ENCODE measurements around the gene DGKK. TPM values are rescaled to one million over a fixed set of nuclear protein-coding genes. Genes with fewer than 3 reads are reported as not detected.
"Not testable (repeated sequence)": the region's sequence is repeated elsewhere in the genome, so short reads cannot be mapped to it uniquely, and the experiment has no call there.

DGKK gene
- polyA plus RNA-seq, 3 donors: 9.0 to 11.5 (median 9.8) TPM

DNA sequence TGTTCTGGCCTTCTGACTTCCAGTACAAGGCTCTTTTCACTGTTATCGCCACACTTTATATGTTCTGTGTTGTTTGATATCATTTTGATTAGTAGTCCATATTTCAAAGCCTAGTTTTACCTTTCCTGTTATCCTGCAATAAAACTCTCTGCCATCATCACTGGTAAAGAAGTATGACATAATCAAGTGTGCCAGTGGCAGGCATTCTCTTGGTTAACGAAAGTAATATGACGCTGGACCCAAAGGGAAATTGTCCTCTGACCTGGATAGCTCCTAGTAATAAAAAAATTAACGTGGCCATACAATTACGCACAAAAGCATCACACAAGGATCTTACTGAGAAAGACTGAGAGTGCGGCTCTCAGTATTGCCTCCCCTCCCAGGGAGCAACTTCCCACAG is 33.8 kb downstream of the DGKK start:
- DNase-seq: no peak

DNA sequence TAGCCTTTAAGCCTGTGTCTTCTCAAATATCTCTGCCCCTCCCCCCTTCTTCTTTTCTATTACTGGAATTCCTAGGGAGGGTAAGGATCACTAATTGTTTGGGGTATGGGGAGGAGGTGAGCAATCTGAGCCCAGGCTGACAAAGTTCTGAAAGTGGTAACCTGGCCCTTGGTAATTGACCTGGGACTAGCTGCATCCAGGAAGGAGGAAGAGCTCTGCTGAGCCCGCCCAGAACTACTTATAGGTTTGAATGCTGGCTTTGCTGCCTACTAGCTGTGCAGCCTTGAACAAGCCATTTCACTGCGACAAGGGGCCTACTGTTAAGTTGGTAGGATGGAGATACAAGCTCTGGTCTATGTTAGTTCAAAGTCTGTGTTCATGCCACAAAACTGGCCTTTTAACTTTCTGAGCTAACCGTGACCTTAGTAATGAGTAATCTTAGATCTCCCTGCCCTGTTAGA is 37.8 kb downstream of the DGKK start:
- DNase-seq: peak; percentile 54

DNA sequence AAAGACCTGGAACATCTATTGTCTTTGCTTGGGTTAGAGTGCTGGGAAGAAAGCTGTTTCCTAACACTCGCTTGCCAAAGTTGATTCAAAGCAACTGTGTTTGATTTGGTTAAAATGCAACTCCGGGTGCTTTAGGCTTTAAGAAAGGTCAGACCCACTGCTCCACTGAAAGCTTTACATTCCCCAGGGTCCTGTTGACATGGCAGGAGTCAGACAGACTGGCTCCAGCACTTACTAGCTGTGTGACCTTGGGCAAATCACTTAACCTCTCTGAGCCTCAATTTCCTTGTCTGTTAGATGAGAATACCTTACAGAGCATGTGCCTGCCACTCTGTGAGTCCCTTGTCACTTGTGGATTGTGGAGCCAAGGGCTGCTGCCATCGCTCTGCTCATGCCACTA is 39.0 kb downstream of the DGKK start:
- no peak for DNase-seq

DNA sequence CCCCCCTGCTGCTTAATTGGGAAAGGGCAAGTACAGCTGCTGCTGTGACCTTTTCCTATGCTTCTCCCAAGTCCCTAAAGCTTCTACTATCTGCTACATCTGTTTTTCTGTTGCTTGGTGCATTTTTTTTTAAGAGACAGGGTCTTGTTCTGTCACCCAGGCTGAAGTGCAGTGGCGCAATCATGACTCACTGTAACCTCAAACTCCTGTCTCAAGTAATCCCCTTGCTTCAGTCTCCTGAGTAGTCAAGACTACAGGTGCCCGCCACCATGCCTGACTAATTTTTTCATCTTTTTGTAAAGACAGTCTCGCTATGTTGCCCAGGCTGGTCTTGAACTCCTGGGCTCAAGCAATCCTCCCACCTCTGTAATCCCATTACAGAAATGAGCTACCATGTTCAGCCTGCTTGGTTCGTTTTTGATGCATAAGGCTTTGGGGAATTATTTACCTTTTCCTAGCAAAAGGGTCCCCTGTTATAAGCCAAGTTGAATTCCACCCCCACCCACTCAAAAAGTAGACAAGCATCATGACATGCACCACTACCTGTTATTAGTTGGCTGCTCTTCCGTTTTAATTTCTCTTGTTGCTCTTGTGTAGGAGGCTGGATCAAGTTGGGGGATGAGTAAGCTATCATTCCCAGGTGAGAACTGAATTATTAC is 39.6 kb downstream of the DGKK start:
- peak; percentile 28 for DNase-seq

DNA sequence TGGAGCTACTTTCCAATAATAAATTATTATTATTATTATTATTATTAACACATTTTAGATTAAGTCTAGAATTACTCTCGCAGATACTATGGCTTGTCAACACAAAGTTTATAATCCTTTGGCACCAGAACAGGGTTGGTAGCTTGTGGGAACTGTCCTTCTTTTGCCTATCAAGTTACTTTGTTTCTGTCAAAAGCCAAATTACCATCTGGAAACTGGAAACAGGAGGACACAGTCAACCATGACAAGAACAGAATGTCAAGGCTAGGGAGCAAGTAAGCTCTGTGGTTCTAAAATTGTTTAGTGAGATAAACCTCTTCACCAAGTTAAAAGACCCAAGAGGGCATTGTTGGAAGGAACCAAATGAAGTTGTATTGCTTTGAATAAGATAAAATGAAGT is 42.5 kb downstream of the DGKK start:
- peak; percentile 45 for DNase-seq

DNA sequence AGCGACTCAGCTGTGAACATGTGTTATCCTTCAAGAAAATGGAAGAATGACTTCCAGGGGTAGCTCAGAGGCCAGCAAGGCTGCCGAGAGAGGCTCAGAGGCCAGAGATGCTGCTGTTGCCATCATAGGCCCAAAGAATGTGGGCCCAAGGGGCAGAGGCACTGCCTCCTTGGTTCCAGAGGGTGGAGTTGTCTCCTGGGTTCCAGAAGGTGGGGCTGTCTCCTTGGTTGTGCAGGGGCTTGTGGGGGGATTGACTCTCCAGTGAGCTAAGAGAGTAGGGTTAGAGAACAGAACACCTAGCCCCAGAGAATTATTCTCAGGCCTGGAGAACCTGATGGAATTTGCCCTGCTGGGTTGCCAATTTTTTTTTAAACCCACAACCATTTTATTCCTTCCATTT is 62.6 kb downstream of the DGKK start:
- no peak for DNase-seq

DNA sequence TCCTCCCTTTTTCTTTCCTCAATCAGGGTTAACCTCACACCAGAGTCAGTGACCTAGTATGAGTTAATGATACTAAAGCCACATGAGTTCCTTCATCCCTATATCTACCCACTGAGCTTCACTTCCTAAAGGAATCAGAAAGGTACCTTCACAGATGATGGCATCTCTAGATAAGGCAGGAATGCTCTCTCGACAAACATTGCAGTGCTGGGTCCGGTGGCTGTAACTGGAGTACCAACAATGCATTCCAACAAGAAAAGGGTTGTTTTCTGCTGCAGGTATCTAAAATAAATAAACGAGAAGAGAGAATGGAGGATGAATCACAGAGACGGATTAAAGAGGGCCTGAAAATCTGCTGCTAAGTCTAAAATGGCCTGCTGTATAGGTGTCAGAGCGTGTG is 66.7 kb downstream of the DGKK start:
- DNase-seq: no peak

DNA sequence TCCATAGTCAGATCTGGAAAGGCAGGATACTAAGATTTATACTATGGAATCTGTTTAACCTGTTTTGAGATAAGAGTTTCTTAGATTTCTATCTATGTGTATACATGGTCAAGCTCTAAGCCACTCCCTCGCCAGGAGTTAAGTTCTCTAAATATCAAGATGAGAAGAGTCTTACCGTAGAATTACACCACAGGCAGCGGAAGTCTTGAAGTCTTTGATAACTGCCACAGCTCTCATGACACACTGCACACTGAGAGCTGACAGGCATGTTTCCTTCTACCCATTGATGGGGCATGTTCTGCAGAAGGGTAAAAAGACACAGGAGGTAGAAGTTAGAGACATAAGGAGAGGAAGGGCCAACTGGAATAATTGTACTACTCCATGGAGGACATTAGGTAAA is 67.7 kb downstream of the DGKK start:
- DNase-seq: no peak

DNA sequence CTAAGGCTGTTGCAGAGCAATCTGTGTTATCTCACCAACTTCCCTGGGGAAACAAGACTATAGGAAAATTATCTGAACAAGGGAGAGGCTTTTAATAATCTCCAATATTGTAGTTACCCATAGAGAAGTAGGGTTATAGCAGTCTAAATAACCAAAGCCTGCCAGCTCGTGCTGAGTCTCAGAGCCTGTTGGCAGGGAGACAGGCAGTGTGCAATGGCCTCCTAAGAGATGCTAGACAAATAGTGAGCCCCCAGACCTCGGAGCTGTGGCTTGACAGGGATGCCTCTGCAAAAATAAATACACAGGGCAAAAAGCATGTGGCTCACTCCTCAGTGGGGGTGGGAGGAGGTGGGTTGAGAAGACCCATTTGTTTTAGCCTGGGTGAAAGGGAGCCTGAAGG is 76.7 kb downstream of the DGKK start:
- no peak for DNase-seq

DNA sequence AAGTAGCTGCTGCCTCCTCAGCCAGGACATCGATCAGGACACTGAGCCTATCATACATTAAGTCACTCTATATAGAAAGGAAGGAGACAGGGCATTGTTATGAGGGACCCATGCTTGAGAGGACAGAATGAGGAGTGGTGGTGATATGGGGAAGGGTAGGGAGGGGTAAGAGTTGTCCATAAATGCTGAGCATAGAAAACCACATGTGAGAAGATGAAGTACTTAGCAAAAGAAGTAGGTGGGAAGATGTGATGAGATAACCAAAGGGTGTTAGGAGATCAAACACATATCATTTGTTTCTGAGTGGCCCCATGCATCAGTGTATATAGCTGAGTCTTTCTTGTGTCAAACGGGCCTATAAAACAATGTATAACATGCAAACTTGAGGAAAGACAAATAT is 84.1 kb downstream of the DGKK start:
- no peak for DNase-seq

DNA sequence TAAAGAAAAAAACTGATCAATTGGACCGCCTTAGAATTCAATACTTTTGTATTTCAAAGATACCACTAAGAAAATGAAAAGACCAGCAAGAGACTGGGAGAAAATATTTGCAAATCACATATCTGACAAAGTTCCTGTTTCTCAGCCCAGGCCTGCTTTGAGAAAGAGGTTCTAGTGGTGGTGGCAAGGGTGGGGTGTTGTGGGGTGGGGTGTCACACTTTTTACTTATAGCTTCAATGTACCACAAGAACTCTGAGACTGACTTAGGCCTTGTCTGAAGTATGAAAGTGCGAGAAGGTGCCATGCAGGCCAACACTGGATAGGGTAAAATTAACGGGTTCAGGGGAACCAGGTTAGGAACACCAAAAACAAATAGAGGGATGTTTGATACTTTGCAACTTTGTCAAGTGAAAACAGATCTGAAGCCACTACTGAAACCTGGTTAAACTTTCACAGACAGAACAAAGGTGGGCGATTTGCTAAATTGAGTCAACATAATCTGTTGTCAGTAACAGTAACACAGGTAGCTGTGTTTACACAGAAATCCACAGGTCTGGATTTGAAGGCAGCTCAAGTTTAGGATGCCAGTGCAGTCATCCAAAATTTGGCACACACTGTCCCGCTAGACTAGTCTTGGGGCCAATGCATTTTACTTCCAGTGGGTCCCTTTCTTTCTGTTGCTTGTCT is 88.8 kb downstream of the DGKK start:
- DNase-seq: no peak

DNA sequence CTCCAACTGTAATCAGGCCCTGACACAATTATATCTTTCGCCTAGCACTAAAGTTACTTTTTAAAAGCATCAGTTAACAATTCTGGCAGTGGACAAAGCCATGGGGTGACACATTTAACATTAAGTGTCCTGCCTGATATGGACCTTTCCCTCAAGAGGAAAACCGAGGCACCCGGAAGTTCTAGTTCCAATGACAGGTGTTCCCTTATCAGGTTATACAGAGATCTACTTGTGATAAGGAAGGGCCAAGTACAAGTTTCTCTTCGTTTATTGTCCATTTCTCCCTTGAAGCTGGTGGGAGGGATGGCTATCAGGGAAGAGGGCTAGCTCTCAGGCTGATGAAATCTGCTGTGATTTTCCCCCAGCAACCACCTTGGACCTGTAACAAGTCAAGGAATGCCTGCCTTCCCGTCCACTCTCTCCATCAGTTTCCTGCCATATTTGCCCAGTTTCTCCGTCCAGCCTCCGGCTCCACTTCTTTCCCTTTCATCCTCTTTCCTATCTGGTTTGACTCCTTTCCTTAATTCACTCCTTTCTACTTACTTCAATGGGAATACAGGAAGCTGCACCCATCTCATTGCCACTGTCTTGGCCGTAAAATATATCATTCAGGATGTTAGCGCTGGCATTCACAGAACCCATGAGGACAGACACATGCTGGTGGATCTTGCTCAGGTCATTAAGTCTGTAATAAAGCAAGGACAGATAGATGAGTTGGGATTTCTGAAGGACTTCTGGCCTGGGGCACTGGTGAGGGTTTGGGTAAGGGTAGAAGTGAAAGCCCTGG is 95.0 kb downstream of the DGKK start:
- DNase-seq: no peak

DNA sequence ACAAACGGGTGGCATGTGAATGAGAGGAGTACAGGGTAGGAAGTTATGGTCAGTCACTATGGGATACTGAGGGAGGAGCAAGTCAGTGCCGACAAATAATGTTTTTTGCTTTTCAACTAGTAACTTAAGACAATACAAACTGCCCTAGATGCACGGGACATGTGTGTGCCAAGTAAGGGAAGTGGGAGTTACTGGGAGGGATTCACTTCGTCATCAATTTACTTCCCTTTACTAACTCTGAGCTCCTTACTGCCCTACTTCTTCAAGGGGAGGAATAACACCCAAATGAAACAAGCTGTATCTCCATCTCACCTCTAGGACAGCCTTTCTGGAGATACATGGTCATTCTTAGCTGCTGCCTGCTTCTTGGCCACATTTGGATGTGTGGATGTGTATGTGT is 97.7 kb downstream of the DGKK start:
- no peak for DNase-seq

DNA sequence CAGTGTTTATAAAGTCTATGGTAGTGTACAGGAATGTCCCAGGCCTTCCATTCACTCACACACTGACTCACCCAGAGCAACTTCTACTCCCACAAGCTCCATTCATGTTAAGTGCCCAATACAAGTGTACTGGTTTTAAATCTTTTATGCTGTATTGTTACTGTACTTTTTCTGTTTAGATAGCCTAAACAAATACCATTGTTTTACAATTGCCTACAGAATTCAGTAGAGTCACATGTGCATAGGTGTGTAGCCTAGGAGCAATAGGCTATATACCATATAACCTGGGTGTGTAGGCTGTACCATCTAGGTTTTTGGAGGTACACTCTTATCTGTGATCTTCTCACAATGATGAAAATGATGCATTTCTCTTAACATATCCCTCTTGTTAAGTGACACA is 126.7 kb downstream of the DGKK start:
- no peak for DNase-seq

DNA sequence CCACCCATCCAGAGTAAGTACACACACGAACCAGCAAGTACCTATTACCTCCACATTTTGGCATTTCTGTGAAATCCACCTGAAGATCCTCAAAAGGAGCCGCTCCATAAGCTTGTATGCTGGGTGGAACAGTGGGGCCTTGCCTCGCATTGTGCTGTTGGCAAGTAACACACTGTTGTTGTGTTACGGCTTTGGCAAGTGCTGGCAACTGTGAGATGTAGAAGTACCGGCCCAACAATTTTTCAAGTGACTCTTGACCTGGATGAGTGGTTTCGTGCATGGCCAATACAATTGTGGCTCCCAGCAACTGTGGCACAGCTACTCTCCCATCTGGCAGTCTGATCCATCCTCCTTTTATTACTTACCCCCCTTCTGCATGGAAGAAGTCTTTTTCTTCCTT is 137.3 kb downstream of the DGKK start:
- DNase-seq: no peak

DNA sequence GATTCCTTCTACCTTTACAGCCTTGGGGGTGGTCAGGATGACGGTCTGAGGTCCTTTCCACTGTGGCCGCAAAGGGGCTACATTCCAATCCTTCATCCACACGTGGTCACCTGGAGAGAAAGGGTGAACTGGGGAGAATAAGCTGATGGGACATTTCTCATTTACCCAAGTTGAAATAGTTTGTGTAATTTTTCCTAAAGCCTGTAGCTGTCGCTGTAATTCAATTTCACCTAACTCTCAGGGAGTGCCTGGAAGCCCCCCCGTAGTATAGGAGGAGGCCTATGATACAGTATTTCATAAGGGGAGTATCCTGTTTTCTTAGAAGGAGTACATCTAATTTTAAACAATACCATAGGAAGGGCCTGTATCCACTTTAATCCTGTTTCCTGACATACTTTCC is 138.0 kb downstream of the DGKK start:
- DNase-seq: not testable (repeated sequence)

DNA sequence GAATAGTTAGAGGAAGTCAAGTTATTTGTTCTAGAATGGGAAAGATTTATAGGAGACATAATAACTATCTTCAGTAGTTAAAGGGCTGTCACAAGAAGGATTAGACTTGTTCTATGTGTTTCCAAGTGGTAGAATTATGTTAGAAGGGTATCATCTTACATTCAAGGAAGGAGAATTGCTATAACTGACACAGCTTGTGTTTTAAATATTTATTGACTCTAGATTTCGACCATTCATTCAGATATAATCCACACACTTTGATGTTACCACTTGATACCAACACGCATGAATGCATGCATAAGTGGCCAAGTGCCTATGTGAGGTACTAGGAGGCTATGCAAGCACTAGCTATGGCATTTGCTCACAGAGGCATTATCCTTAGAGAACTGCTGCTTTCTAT is 143.4 kb downstream of the DGKK start:
- DNase-seq: no peak

Data from renal pelvis (tissue), 4 donors.